Endothelial cell of umbilical vein (primary cell): ENCODE measurements around the gene HPS6. TPM values are rescaled to one million over a fixed set of nuclear protein-coding genes. Genes with fewer than 3 reads are reported as not detected.

Experiments
- BruUV-seq: library from RNA; stranded (reverse); fragments of 400-500 nt; replicated peaks from 2 replicates; lab custom pipeline; 2021; lab: Mats Ljungman, UMichigan
- CTCF ChIA-PET: fragments of 300-600, 350-600 bp; sonication (Branson Sonifier 250); formaldehyde crosslinking; loops from one replicate; lab custom pipeline; 2021; ENCODE audit warnings: antibody characterized with exemption, inconsistent platforms; lab: Charles Lee
- POLR2A ChIA-PET: fragments of 300-600, 350-600 bp; sonication (Branson Sonifier 250); formaldehyde crosslinking; loops from one replicate; lab custom pipeline; 2021; ENCODE audit warnings: antibody characterized with exemption, inconsistent platforms; lab: Charles Lee
- DNase-seq: peaks from one replicate; pipeline ENCODE4 v3.0.0-alpha.2; 2011; ENCODE audit warnings: low read depth, low spot score
- FAIRE-seq: peaks from 2 replicates; lab custom pipeline; 2011; peaks lifted over from hg19 to GRCh38; lab: Jason Lieb, UNC
- H2AFZ ChIP-seq: 2 replicates; pipeline ENCODE4 v1.6.0; 2012; ENCODE audit warnings: low read depth, low read length, control low read depth, inconsistent platforms
- H3K27ac ChIP-seq: 2 replicates; pipeline ENCODE4 v1.5.1; 2011; ENCODE audit warnings: low read depth, mild to moderate bottlenecking, control low read depth, low read length, moderate library complexity; ENCODE audit not compliant: insufficient read depth
- H3K27me3 ChIP-seq, 2 experiments: 2 replicates each; pipeline versions ENCODE4 v1.6.0 to v1.6.1; 2011; ENCODE audit warnings: low read length in 2 of 2, mixed read lengths in 1 of 2; ENCODE audit not compliant: control insufficient read depth in 2 of 2, insufficient read depth in 2 of 2
- H3K36me3 ChIP-seq, 2 experiments: 2 replicates in 1 of 2; 3 replicates in 1 of 2; pipeline ENCODE4 v1.5.1; 2011; ENCODE audit warnings: low read length in 2 of 2, mild to moderate bottlenecking in 1 of 2, moderate library complexity in 1 of 2; ENCODE audit not compliant: control insufficient read depth in 2 of 2, insufficient read depth in 2 of 2; ENCODE audit errors: extremely low read depth in 1 of 2
- H3K4me1 ChIP-seq: 3 replicates; pipeline ENCODE4 v1.5.1; 2011; ENCODE audit warnings: mild to moderate bottlenecking, low read length; ENCODE audit not compliant: control insufficient read depth, insufficient read depth; ENCODE audit errors: extremely low read depth
- H3K4me2 ChIP-seq: 2 replicates; pipeline ENCODE4 v1.6.1; 2011; ENCODE audit warnings: low read length, control low read depth, mixed read lengths; ENCODE audit not compliant: insufficient read depth
- H3K4me3 ChIP-seq, 3 experiments: fragments of 200-600 bp in 1 of 3; sonication (generic), shearing (Covaris generic) in 1 of 3; replicated peaks in 1 of 3; 2 replicates each; pipeline ENCODE4 v1.5.1; 2011 to 2016; ENCODE audit warnings: control low read depth in 3 of 3, low read length in 3 of 3, mild to moderate bottlenecking in 2 of 3, inconsistent platforms in 1 of 3, low read depth in 1 of 3, moderate library complexity in 1 of 3; ENCODE audit not compliant: insufficient read depth in 1 of 3
- H3K79me2 ChIP-seq: 2 replicates; pipeline ENCODE4 v1.6.0; 2012; ENCODE audit warnings: low read length, inconsistent platforms; ENCODE audit not compliant: control insufficient read depth, insufficient read depth
- H3K9ac ChIP-seq: replicated peaks from 2 replicates; pipeline ENCODE3; 2011; ENCODE audit warnings: low read length, control low read depth; ENCODE audit not compliant: insufficient read depth; ENCODE audit errors: extremely low read depth
- H3K9me1 ChIP-seq: replicated peaks from 3 replicates; pipeline ENCODE4 v1.6.0; 2011; ENCODE audit warnings: mild to moderate bottlenecking, low read length; ENCODE audit not compliant: control insufficient read depth, insufficient read depth; ENCODE audit errors: extremely low read depth
- H3K9me3 ChIP-seq: replicated peaks from 2 replicates; pipeline ENCODE4 v1.5.1; 2012; ENCODE audit warnings: low read length, inconsistent platforms; ENCODE audit not compliant: control insufficient read depth, insufficient read depth
- H4K20me1 ChIP-seq: replicated peaks from 2 replicates; pipeline ENCODE3; 2011; ENCODE audit warnings: mild to moderate bottlenecking, low read length; ENCODE audit not compliant: control insufficient read depth, insufficient read depth; ENCODE audit errors: extremely low read depth
- EZH2 ChIP-seq: IDR thresholded peaks from 2 replicates; pipeline ENCODE4 v1.6.1; 2012; ENCODE audit warnings: borderline replicate concordance, low read depth, mild to moderate bottlenecking, moderate library complexity, low read length, inconsistent platforms; ENCODE audit not compliant: severe bottlenecking
- FOS ChIP-seq: IDR thresholded peaks from 2 replicates; pipeline ENCODE4 v1.6.1; 2011; ENCODE audit warnings: mild to moderate bottlenecking, low read length, moderate library complexity, borderline replicate concordance; ENCODE audit not compliant: insufficient read depth
- GATA2 ChIP-seq: IDR thresholded peaks from 2 replicates; pipeline ENCODE4 v1.7.0; 2011; ENCODE audit warnings: low read depth, mild to moderate bottlenecking, moderate library complexity, mixed read lengths, low read length; ENCODE audit not compliant: insufficient read length, insufficient read depth
- MAX ChIP-seq: IDR thresholded peaks from 2 replicates; pipeline ENCODE4 v1.6.1; 2011; ENCODE audit not compliant: insufficient read depth, insufficient read length
- POLR2A ChIP-seq: IDR thresholded peaks from 2 replicates; pipeline ENCODE4 v1.6.1; 2012; ENCODE audit warnings: low read depth, mild to moderate bottlenecking, control low read depth, low read length
- dilution Hi-C: fragments of 300-500 bp; cut with MboI; formaldehyde crosslinking; loops from one replicate; pipeline ENCODE4 v1.15.0; 2019; ENCODE audit warnings: low sequenced_read_pairs; ENCODE audit not compliant: extremely low pct_ligation_motif_present
- intact Hi-C: fragments of 100-400 bp; cut with micrococcal nuclease; formaldehyde crosslinking; loops from one replicate; pipeline ENCODE4 v1.10.0; 2022
- polyA plus RNA-seq, 4 experiments: library from polyadenylated mRNA; depleted of rRNA in 3 of 4; stranded (reverse) in 3 of 4; unstranded in 1 of 4; fragments of >200 nt; gene quantifications; 2 replicates each; pipeline versions ENCODE4 v1.2.1 to v1.2.3, GENCODE V29; 2011 to 2012; ENCODE audit warnings: missing spikeins in 1 of 4
- total RNA-seq: library from RNA; stranded (reverse); gene quantifications from 2 replicates; pipeline ENCODE4 v1.2.3, GENCODE V29; 2021

The HPS6 gene
- total and polyA plus RNA-seq, 2 donors (not counting 3 experiments of a cell fraction or from before 2014, with no cell fraction given), result 9.3 to 18.5 TPM

DNA sequence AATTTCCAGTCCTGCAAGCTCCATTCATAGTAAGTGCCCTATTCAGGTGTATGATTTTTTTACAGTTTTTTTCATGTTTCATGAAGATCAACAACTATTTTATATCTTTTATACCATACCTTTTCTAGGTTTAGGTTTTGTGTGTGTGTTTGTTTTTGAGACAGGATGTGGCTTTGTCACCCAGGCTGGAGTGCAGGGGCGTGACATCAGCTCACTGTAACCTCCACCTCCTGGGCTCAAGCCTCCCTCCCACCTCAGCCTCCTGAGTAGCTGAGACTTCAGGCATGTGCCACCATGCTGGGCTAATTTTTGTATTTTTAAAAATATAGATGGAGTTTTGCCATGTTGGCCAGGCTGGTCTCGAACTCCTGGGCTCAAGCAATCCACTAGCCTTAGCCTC, 44.2 kb upstream of the HPS6 start:
- no peak overlapping the region for H3K4me3 ChIP-seq
- H3K9me1 ChIP-seq, result no peaks in the 10 kb centered on the region
- no peak overlapping the region for H2AFZ ChIP-seq
- no TSS peak for BruUV-seq
- intact Hi-C loops, result no loop called here
- H3K4me2 ChIP-seq, result no peak overlapping the region
- H3K9me3 ChIP-seq, result no peaks in the 10 kb centered on the region
- H3K27me3 ChIP-seq, result no peaks in the 10 kb centered on the region
- ChIA-PET CTCF (interaction anchor here (1.9 to 2.9 kb wide), 2 partner anchors 11 to 52 kb away, joined by 5 to 28 read pairs; no protein-coding TSS in a partner anchor), POLR2A (no interaction called here)
- H3K79me2 ChIP-seq, result no peaks in the 10 kb centered on the region
- H3K27ac ChIP-seq, result no peak overlapping the region
- DNase-seq (no peak), FAIRE-seq (no peak)
- peaks cover 11% of the 10 kb centered on the region for H3K4me1 ChIP-seq
- H3K9ac ChIP-seq, result no peak overlapping the region
- dilution Hi-C loops, result no loop called here
- TF ChIP-seq POLR2A, result no peak
- peaks cover 0 to 3% of the 10 kb centered on the region in 2 experiments for H3K36me3 ChIP-seq
- no peaks in the 10 kb centered on the region for H4K20me1 ChIP-seq

DNA sequence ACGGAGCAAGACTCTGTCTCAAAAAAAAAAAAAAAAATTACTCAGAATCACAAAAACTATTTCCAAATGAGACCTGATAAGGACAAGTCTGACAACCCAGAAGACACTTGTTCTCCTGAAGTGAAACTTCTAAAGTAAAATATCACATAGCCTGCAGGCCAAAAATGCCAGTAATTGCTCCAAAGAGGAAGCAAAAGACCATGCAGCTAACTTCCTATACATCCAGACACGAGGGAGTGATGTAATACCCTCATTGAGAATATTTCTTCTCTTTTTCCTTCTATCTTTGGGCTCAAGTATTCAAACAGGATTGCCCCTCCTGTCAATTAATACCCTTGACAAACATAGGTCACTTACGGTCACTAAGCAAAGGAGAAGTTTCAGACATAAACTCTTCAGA, 40.4 kb upstream of the HPS6 start:
- Histone ChIP-seq H3K9me1 (peaks cover 2% of the 10 kb centered on the region), H2AFZ (no peak overlapping the region), H3K9ac (no peak overlapping the region), H3K36me3 (peaks cover 3% of the 10 kb centered on the region in 2 experiments), H4K20me1 (no peaks in the 10 kb centered on the region), H3K9me3 (no peaks in the 10 kb centered on the region), H3K27me3 (no peaks in the 10 kb centered on the region), H3K79me2 (no peaks in the 10 kb centered on the region), H3K27ac (no peak overlapping the region), H3K4me1 (no peaks in the 10 kb centered on the region), H3K4me2 (no peak overlapping the region), H3K4me3 (no peak overlapping the region)
- dilution Hi-C loops, result no loop called here
- DNase-seq, result no peak
- no TSS peak for BruUV-seq
- intact Hi-C loops, result no loop called here
- TF ChIP-seq GATA2 (no peak), EZH2 (no peak), FOS (no peak), MAX (no peak)
- ChIA-PET POLR2A (no interaction called here), CTCF (no interaction called here)
- FAIRE-seq, result no peak
